HCT116 (cell line): ENCODE results near the gene SAMD13.

Experiments used
- EGR1 ChIP-seq: IDR thresholded peaks from 2 replicates; pipeline ENCODE4 v1.6.1; 2012; ENCODE audit warnings: low read depth
- POLR2A ChIP-seq: IDR thresholded peaks from 2 replicates; pipeline ENCODE4 v1.7.0; 2011; ENCODE audit warnings: borderline replicate concordance; ENCODE audit not compliant: insufficient read depth, insufficient read length; ENCODE audit errors: extremely low read depth
- YY1 ChIP-seq: IDR thresholded peaks from 2 replicates; pipeline ENCODE4 v1.6.1; 2011; ENCODE audit warnings: low read length, low read depth, moderate library complexity, mild to moderate bottlenecking; ENCODE audit not compliant: insufficient replicate concordance; ENCODE audit errors: extremely low read depth
- ZNF274 ChIP-seq: fragments of 200-500 bp; sonication (Bioruptor generic); IDR thresholded peaks from 2 replicates; pipeline ENCODE4 v1.6.1; 2014; ENCODE audit warnings: mild to moderate bottlenecking, low read depth, low read length, inconsistent platforms
- TF ChIP-seq, protein P1 (sequence below): IDR thresholded peaks from 2 replicates; pipeline ENCODE4 v1.6.1; 2012
- TF ChIP-seq, protein P2 (sequence below): IDR thresholded peaks from 2 replicates; pipeline ENCODE4 v1.6.1; 2011; ENCODE audit warnings: mild to moderate bottlenecking, low read length, moderate library complexity; ENCODE audit not compliant: insufficient replicate concordance; ENCODE audit errors: extremely low read depth
- TF ChIP-seq, protein P3 (sequence below), 3 experiments: fragments of 200-600 bp in 1 of 3; sonication (generic) in 1 of 3; IDR thresholded peaks in 2 of 3; conservative IDR thresholded peaks in 1 of 3; 2 replicates each; pipeline ENCODE4 v1.5.1; 2012 to 2017; ENCODE audit warnings: low read depth in 2 of 3, low read length in 2 of 3, antibody characterized with exemption in 1 of 3, borderline replicate concordance in 1 of 3, control low read depth in 1 of 3, mild to moderate bottlenecking in 1 of 3, mixed read lengths in 1 of 3, mixed run types in 1 of 3, moderate library complexity in 1 of 3; ENCODE audit not compliant: insufficient read depth in 1 of 3

- TF ChIP-seq, protein P1, sequence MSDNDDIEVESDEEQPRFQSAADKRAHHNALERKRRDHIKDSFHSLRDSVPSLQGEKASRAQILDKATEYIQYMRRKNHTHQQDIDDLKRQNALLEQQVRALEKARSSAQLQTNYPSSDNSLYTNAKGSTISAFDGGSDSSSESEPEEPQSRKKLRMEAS, result no peak
- TF ChIP-seq YY1 (no peak), POLR2A (no peak), EGR1 (no peak), ZNF274 (no peak)
- TF ChIP-seq, protein P2, sequence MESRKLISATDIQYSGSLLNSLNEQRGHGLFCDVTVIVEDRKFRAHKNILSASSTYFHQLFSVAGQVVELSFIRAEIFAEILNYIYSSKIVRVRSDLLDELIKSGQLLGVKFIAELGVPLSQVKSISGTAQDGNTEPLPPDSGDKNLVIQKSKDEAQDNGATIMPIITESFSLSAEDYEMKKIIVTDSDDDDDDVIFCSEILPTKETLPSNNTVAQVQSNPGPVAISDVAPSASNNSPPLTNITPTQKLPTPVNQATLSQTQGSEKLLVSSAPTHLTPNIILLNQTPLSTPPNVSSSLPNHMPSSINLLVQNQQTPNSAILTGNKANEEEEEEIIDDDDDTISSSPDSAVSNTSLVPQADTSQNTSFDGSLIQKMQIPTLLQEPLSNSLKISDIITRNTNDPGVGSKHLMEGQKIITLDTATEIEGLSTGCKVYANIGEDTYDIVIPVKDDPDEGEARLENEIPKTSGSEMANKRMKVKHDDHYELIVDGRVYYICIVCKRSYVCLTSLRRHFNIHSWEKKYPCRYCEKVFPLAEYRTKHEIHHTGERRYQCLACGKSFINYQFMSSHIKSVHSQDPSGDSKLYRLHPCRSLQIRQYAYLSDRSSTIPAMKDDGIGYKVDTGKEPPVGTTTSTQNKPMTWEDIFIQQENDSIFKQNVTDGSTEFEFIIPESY, result no peak
- TF ChIP-seq, protein P3, sequence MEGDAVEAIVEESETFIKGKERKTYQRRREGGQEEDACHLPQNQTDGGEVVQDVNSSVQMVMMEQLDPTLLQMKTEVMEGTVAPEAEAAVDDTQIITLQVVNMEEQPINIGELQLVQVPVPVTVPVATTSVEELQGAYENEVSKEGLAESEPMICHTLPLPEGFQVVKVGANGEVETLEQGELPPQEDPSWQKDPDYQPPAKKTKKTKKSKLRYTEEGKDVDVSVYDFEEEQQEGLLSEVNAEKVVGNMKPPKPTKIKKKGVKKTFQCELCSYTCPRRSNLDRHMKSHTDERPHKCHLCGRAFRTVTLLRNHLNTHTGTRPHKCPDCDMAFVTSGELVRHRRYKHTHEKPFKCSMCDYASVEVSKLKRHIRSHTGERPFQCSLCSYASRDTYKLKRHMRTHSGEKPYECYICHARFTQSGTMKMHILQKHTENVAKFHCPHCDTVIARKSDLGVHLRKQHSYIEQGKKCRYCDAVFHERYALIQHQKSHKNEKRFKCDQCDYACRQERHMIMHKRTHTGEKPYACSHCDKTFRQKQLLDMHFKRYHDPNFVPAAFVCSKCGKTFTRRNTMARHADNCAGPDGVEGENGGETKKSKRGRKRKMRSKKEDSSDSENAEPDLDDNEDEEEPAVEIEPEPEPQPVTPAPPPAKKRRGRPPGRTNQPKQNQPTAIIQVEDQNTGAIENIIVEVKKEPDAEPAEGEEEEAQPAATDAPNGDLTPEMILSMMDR (IDR thresholded peaks at IDR 0.05 in 2 of 3, conservative IDR thresholded peaks at IDR 0.05 in 1 of 3; ENCODE audit: borderline replicate concordance in 1 of 3, insufficient read depth in 1 of 3, low read depth in 2 of 3, low read length in 2 of 3), result no peak
These were observed 88.7 kb downstream of the SAMD13 start for GRCh38 chr1:84390226-84390625.
